GM21737 (cell line): ENCODE results near the gene R3HDM4.
"Not testable (repeated sequence)": the region's sequence is repeated elsewhere in the genome, so short reads cannot be mapped to it uniquely, and the experiment has no call there.

Source experiments
- ATAC-seq: cut with Tn5 transposase; IDR thresholded peaks from one replicate; pipeline ENCODE4 v1.9.1; 2021; ENCODE audit warnings: mild to moderate bottlenecking, moderate library complexity; ENCODE audit not compliant: unreplicated experiment

Gene R3HDM4

GRCh38 chr19:877992-878660 lies 34.9 kb downstream of the R3HDM4 start:
- ATAC-seq, result not testable (repeated sequence)

GRCh38 chr19:876780-877314 lies 36.2 kb downstream of the R3HDM4 start:
- ATAC-seq, result no peak

GRCh38 chr19:876089-876488 lies 36.9 kb downstream of the R3HDM4 start:
- no peak for ATAC-seq

GRCh38 chr19:875265-875879 lies 37.6 kb downstream of the R3HDM4 start:
- ATAC-seq, result no peak

- no peak for ATAC-seq
These were observed 39.4 kb downstream of the R3HDM4 start for GRCh38 chr19:873561-874041.

GRCh38 chr19:873084-873483 lies 39.9 kb downstream of the R3HDM4 start:
- ATAC-seq, result no peak

- no peak for ATAC-seq
These were observed 40.6 kb downstream of the R3HDM4 start for GRCh38 chr19:872266-872951.

- ATAC-seq, result no peak
These were observed 41.4 kb downstream of the R3HDM4 start for GRCh38 chr19:871446-872265.

GRCh38 chr19:870963-871401 lies 42.0 kb downstream of the R3HDM4 start:
- ATAC-seq, result no peak

- no peak for ATAC-seq
These were observed 42.7 kb downstream of the R3HDM4 start for GRCh38 chr19:870314-870713.

- ATAC-seq, result no peak
These were observed 43.5 kb downstream of the R3HDM4 start for GRCh38 chr19:869245-870177.

GRCh38 chr19:868458-869244 lies 44.4 kb downstream of the R3HDM4 start:
- no peak for ATAC-seq

- no peak for ATAC-seq
These were observed 45.1 kb downstream of the R3HDM4 start for GRCh38 chr19:867855-868457.

GRCh38 chr19:867301-867793 lies 45.7 kb downstream of the R3HDM4 start:
- no peak for ATAC-seq

- ATAC-seq, result no peak
These were observed 46.2 kb downstream of the R3HDM4 start for GRCh38 chr19:866769-867300.

- no peak for ATAC-seq
These were observed 49.8 kb downstream of the R3HDM4 start for GRCh38 chr19:863315-863620.

- ATAC-seq, result no peak
These were observed 50.3 kb downstream of the R3HDM4 start for GRCh38 chr19:862581-863314.
